HepG2 (cell line): ENCODE measurements around the gene CDK5RAP1. TPM values are rescaled to one million over a fixed set of nuclear protein-coding genes. Genes with fewer than 3 reads are reported as not detected.

Experiments
- BHLHE40 ChIP-seq: IDR thresholded peaks from 2 replicates; pipeline ENCODE4 v1.6.1; 2011; ENCODE audit warnings: low read length, improper control_type of control experiment
- CEBPG ChIP-seq: IDR thresholded peaks from 2 replicates; pipeline ENCODE4 v1.6.1; 2016
- DBP ChIP-seq: sonication (generic); formaldehyde crosslinking; IDR thresholded peaks from 2 replicates; pipeline ENCODE4 v1.4.0; 2020; ENCODE audit warnings: missing genetic modification reagents; ENCODE audit errors: not compliant biosample characterization
- EEA1 ChIP-seq: sonication (generic); formaldehyde crosslinking; IDR thresholded peaks from 2 replicates; pipeline ENCODE4 v1.5.1; 2020; ENCODE audit warnings: mild to moderate bottlenecking, missing genetic modification reagents, borderline replicate concordance
- EHMT2 ChIP-seq: fragments of 200-600 bp; sonication (generic); IDR thresholded peaks from 2 replicates; pipeline ENCODE4 v1.7.0; 2017; ENCODE audit warnings: antibody characterized with exemption, low read depth, low read length, borderline replicate concordance
- FOXK1 ChIP-seq: sonication (generic); formaldehyde crosslinking; IDR thresholded peaks from 2 replicates; pipeline ENCODE4 v1.4.0; 2020; ENCODE audit warnings: low read depth, missing genetic modification reagents, borderline replicate concordance
- HNF1B ChIP-seq: sonication (generic); formaldehyde crosslinking; IDR thresholded peaks from 2 replicates; pipeline ENCODE4 v1.5.1; 2020; ENCODE audit warnings: mild to moderate bottlenecking, moderate library complexity, missing genetic modification reagents
- KDM1A ChIP-seq: IDR thresholded peaks from 2 replicates; pipeline ENCODE4 v1.6.1; 2016; ENCODE audit warnings: missing compliant biosample characterization
- MTA1 ChIP-seq: sonication (generic); formaldehyde crosslinking; IDR thresholded peaks from 2 replicates; pipeline ENCODE4 v1.4.0; 2020; ENCODE audit warnings: missing genetic modification reagents, mild to moderate bottlenecking, borderline replicate concordance
- RARG ChIP-seq: sonication (generic); formaldehyde crosslinking; IDR thresholded peaks from 2 replicates; pipeline ENCODE4 v1.4.0; 2020; ENCODE audit warnings: low read depth, mild to moderate bottlenecking, missing genetic modification reagents
- REPIN1 ChIP-seq: sonication (generic); formaldehyde crosslinking; IDR thresholded peaks from 2 replicates; pipeline ENCODE4 v1.8.0; 2022; ENCODE audit warnings: missing genetic modification reagents, low read depth, mild to moderate bottlenecking, borderline replicate concordance
- SOX13 ChIP-seq, 3 experiments: fragments of 450-650 bp in 1 of 3; sonication (generic) in 1 of 3; formaldehyde crosslinking in 1 of 3; IDR thresholded peaks in 2 of 3; conservative IDR thresholded peaks in 1 of 3; 2 replicates each; pipeline versions ENCODE4 v1.5.0 to v1.6.1; 2016 to 2020; ENCODE audit warnings: antibody characterized with exemption in 1 of 3, mild to moderate bottlenecking in 1 of 3, missing compliant biosample characterization in 1 of 3, missing genetic modification reagents in 1 of 3, moderate library complexity in 1 of 3
- SP5 ChIP-seq: IDR thresholded peaks from 2 replicates; pipeline ENCODE4 v1.6.1; 2016; ENCODE audit warnings: low read depth, borderline replicate concordance
- SYNCRIP ChIP-seq: fragments of 200-400 bp; formaldehyde crosslinking; IDR thresholded peaks from 2 replicates; pipeline ENCODE4 v1.6.1; 2018; ENCODE audit warnings: mild to moderate bottlenecking, low read depth, low read length; ENCODE audit not compliant: insufficient read depth
- ZNF160 ChIP-seq: sonication (generic); formaldehyde crosslinking; IDR thresholded peaks from 2 replicates; pipeline ENCODE4 v1.8.0; 2022; ENCODE audit warnings: mild to moderate bottlenecking, inconsistent platforms, missing genetic modification reagents
- ZNF260 ChIP-seq: sonication (generic); formaldehyde crosslinking; IDR thresholded peaks from 2 replicates; pipeline ENCODE4 v1.4.0; 2020; ENCODE audit warnings: missing genetic modification reagents, low read depth, mild to moderate bottlenecking, borderline replicate concordance
- ZNF558 ChIP-seq: sonication (generic); formaldehyde crosslinking; IDR thresholded peaks from 2 replicates; pipeline ENCODE4 v1.9.0; 2022; ENCODE audit warnings: mild to moderate bottlenecking, missing genetic modification reagents, borderline replicate concordance
- ZNF713 ChIP-seq: sonication (generic); formaldehyde crosslinking; IDR thresholded peaks from 2 replicates; pipeline ENCODE4 v1.4.0; 2020; ENCODE audit warnings: mild to moderate bottlenecking, missing genetic modification reagents
- ZNF768 ChIP-seq: sonication (generic); formaldehyde crosslinking; IDR thresholded peaks from 2 replicates; pipeline ENCODE4 v1.4.0; 2020; ENCODE audit warnings: missing genetic modification reagents
- ZSCAN12 ChIP-seq: sonication (generic); formaldehyde crosslinking; IDR thresholded peaks from 2 replicates; pipeline ENCODE4 v1.9.0; 2021; ENCODE audit warnings: mild to moderate bottlenecking, missing genetic modification reagents
- polyA plus RNA-seq, 8 experiments: library from polyadenylated mRNA; depleted of rRNA in 3 of 8; stranded (reverse) in 7 of 8; unstranded in 1 of 8; fragments of >200 nt; fragmentation: Illumina TruSeq in 4 of 8; extraction: Trizol in 4 of 8; gene quantifications; 2 replicates each; pipeline versions ENCODE4 v1.2.1 to v1.2.3, GENCODE V29; 2011 to 2016; ENCODE audit warnings: low read depth in 4 of 8, missing spikeins in 1 of 8, mixed read lengths in 1 of 8; ENCODE audit not compliant: insufficient read depth in 1 of 8
- total RNA-seq, 5 experiments: library from RNA; depleted of rRNA; stranded (reverse); fragments of >200 nt; fragmentation: Illumina TruSeq; extraction: Trizol; gene quantifications; 2 replicates each; pipeline ENCODE4 v1.2.3, GENCODE V29; 2016; ENCODE audit warnings: low read depth in 1 of 5
- TF ChIP-seq, protein P1 (sequence below): fragments of 450-650 bp; IDR thresholded peaks from 2 replicates; pipeline ENCODE4 v1.6.1; 2017
- TF ChIP-seq, protein P2 (sequence below): sonication (generic); formaldehyde crosslinking; IDR thresholded peaks from 2 replicates; pipeline ENCODE4 v1.5.1; 2020; ENCODE audit warnings: mild to moderate bottlenecking, missing genetic modification reagents, moderate library complexity

Gene CDK5RAP1
- total and polyA plus RNA-seq, 2 of the 13 experiments (the other 11 are each of a cell fraction or from before 2014, with no cell fraction given) = 53.6 to 98.2 TPM

DNA sequence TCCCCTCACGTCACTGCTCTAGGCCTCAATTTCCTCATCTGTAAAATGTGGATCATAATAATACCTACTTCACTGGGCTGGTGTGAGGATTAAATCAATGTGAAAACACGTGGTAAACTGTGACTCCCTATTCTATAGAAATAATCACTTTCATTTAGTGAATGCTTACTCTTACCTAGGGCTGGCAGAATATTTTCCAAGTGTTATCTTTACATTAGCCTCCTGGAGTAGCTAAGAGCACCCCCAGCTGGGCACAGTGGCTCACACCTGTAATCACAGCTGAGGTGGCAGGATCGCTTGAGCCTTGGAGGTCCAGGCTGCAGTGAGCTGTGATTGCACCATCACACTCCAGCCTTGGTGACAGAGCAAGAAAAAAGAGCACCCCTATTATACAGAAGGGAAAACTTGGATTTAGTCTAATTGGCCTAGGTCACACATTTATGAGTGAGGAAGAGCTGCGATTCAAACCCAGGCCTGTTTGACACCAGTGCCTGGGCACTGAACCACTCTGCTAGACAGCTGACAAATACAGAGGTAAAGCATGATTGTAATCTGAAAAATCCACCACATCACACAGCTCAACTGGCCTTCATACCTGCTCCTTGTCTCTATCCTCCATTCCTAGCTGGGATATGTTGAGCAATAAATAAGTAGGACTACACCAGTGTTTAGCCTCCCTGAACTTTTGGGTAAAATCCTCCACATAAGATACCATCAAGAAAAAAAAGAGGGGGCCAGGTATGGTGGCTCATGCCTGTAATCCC, 43.7 kb upstream of the CDK5RAP1 start (continued):
- TF ChIP-seq HNF1B (CRISPR knock-in tag) (peak; percentile 26; the same call in 1 of the 2 replicates), ZNF768 (no peak), FOXK1 (CRISPR knock-in tag) (no peak), REPIN1 (CRISPR knock-in tag) (no peak), EHMT2 (no peak), RARG (CRISPR knock-in tag) (no peak), SOX13 (IDR thresholded peaks at IDR 0.05) (no peak), SOX13 (CRISPR knock-in tag; conservative IDR thresholded peaks at IDR 0.05 in 1 of 2, IDR thresholded peaks at IDR 0.05 in 1 of 2) (0 out of 4 replicates have a peak, but pooled peaks of 1 of the 2 experiments have one; percentile 8), KDM1A (CRISPR knock-in tag) (no peak), SP5 (CRISPR knock-in tag) (no peak), ZNF713 (CRISPR knock-in tag) (no peak), ZSCAN12 (CRISPR knock-in tag) (no peak), BHLHE40 (no peak), SYNCRIP (no peak), DBP (CRISPR knock-in tag) (no peak), MTA1 (CRISPR knock-in tag) (no peak), EEA1 (CRISPR knock-in tag) (no peak), CEBPG (CRISPR knock-in tag) (peak; percentile 85), ZNF260 (CRISPR knock-in tag) (no peak), ZNF558 (CRISPR knock-in tag) (no peak), ZNF160 (CRISPR knock-in tag) (no peak; the same call in 1 of the 2 replicates)
- TF ChIP-seq, protein P1, sequence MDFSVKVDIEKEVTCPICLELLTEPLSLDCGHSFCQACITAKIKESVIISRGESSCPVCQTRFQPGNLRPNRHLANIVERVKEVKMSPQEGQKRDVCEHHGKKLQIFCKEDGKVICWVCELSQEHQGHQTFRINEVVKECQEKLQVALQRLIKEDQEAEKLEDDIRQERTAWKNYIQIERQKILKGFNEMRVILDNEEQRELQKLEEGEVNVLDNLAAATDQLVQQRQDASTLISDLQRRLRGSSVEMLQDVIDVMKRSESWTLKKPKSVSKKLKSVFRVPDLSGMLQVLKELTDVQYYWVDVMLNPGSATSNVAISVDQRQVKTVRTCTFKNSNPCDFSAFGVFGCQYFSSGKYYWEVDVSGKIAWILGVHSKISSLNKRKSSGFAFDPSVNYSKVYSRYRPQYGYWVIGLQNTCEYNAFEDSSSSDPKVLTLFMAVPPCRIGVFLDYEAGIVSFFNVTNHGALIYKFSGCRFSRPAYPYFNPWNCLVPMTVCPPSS = no peak
- TF ChIP-seq, protein P2, sequence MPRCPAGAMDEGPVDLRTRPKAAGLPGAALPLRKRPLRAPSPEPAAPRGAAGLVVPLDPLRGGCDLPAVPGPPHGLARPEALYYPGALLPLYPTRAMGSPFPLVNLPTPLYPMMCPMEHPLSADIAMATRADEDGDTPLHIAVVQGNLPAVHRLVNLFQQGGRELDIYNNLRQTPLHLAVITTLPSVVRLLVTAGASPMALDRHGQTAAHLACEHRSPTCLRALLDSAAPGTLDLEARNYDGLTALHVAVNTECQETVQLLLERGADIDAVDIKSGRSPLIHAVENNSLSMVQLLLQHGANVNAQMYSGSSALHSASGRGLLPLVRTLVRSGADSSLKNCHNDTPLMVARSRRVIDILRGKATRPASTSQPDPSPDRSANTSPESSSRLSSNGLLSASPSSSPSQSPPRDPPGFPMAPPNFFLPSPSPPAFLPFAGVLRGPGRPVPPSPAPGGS (CRISPR knock-in tag) = no peak
